K562 (cell line): Measurements from ENCODE around the gene DCAF8.

Experiments
- CBX8 ChIP-seq: fragments of 200-600 bp; sonication (generic); IDR thresholded peaks from 2 replicates; pipeline ENCODE4 v1.6.1; 2012; ENCODE audit warnings: borderline replicate concordance, mixed run types, low read depth, mild to moderate bottlenecking, moderate library complexity, mixed read lengths, low read length, control low read depth, inconsistent platforms; ENCODE audit not compliant: poor library complexity, severe bottlenecking; ENCODE audit errors: extremely low read depth
- CTCF ChIP-seq, 3 experiments: IDR thresholded peaks in 2 of 3; conservative IDR thresholded peaks in 1 of 3; 2 replicates each; pipeline ENCODE4 v1.5.1; 2011 to 2012; ENCODE audit warnings: low read length in 3 of 3, mild to moderate bottlenecking in 3 of 3, control low read depth in 2 of 3, improper control_type of control experiment in 1 of 3, inconsistent platforms in 1 of 3, low read depth in 1 of 3, mixed read lengths in 1 of 3, moderate library complexity in 1 of 3; ENCODE audit not compliant: insufficient read depth in 2 of 3
- EGR1 ChIP-seq: fragments of 450-650 bp; conservative IDR thresholded peaks from 2 replicates; pipeline ENCODE4 v1.6.1; 2017; ENCODE audit warnings: mild to moderate bottlenecking
- GABPA ChIP-seq: fragments of 200-800 bp; sonication (Bioruptor generic); conservative IDR thresholded peaks from 2 replicates; pipeline ENCODE4 v1.6.1; 2016; ENCODE audit warnings: low read depth, missing genetic modification characterization, missing compliant biosample characterization
- HDAC1 ChIP-seq, 2 experiments: fragments of 450-650 bp; IDR thresholded peaks; 2 replicates each; pipeline ENCODE4 v1.6.1; 2016 to 2017; ENCODE audit warnings: inconsistent platforms in 1 of 2, mild to moderate bottlenecking in 1 of 2, moderate library complexity in 1 of 2
- HNRNPUL1 ChIP-seq: fragments of 200-400 bp; formaldehyde crosslinking; IDR thresholded peaks from 2 replicates; pipeline ENCODE4 v1.6.1; 2017; ENCODE audit warnings: low read length
- KDM1A ChIP-seq, 2 experiments: fragments of 450-650 bp; IDR thresholded peaks; 2 replicates each; pipeline ENCODE4 v1.6.1; 2016; ENCODE audit warnings: mild to moderate bottlenecking in 2 of 2
- POLR2AphosphoS5 ChIP-seq: IDR thresholded peaks from 2 replicates; pipeline ENCODE4 v1.6.1; 2011; ENCODE audit warnings: mild to moderate bottlenecking, low read depth, low read length, moderate library complexity; ENCODE audit not compliant: control insufficient read depth, insufficient read depth
- RBM17 ChIP-seq: fragments of 200-400 bp; formaldehyde crosslinking; IDR thresholded peaks from 2 replicates; pipeline ENCODE4 v1.6.1; 2017; ENCODE audit warnings: low read depth, mild to moderate bottlenecking, low read length, borderline replicate concordance
- ZFP36 ChIP-seq: fragments of 150-350 bp; IDR thresholded peaks from 2 replicates; pipeline ENCODE4 v1.6.1; 2018; ENCODE audit warnings: low read length, low read depth; ENCODE audit not compliant: partially characterized antibody
- ZHX1 ChIP-seq: fragments of 150-350 bp; conservative IDR thresholded peaks from 2 replicates; pipeline ENCODE4 v1.6.1; 2014; ENCODE audit warnings: low read length
- ZNF41 ChIP-seq: fragments of 250-450 bp; sonication (Bioruptor Pico); conservative IDR thresholded peaks from 2 replicates; pipeline ENCODE4 v1.4.0; 2020; ENCODE audit warnings: mild to moderate bottlenecking

- no peak for TF ChIP-seq ZNF41 (CRISPR knock-in tag)
- no peak for TF ChIP-seq POLR2AphosphoS5
- TF ChIP-seq CBX8 = no peak
- no peak for TF ChIP-seq CTCF (IDR thresholded peaks at IDR 0.05 in 2 of 3, conservative IDR thresholded peaks at IDR 0.05 in 1 of 3; ENCODE audit: insufficient read depth in 2 of 3, low read depth in 1 of 3, low read length in 3 of 3)
- no peak for TF ChIP-seq GABPA (tag)
- TF ChIP-seq RBM17 = no peak
- no peak for TF ChIP-seq HNRNPUL1
- no peak for TF ChIP-seq HDAC1 (IDR thresholded peaks at IDR 0.05)
- TF ChIP-seq KDM1A (IDR thresholded peaks at IDR 0.05) = no peak
- TF ChIP-seq EGR1 = no peak
- TF ChIP-seq ZFP36 = no peak
- no peak for TF ChIP-seq ZHX1
Measured at GRCh38 chr1:160238408-160238807, 23.9 kb downstream of the DCAF8 start.
